SJSA1 (cell line): ENCODE measurements around the gene FAM168A. TPM values are rescaled to one million over a fixed set of nuclear protein-coding genes. Genes with fewer than 3 reads are reported as not detected.

ENCODE experiments used
- DNase-seq, 2 experiments: peaks; one replicate each; pipeline ENCODE4 v3.0.0-alpha.2; 2015 to 2020; ENCODE audit warnings: low spot score in 2 of 2, low read depth in 1 of 2
- H3K27ac ChIP-seq: fragments of 250-450 bp; sonication (Bioruptor Pico); 2 replicates; pipeline ENCODE4 v1.5.1; 2020; ENCODE audit warnings: mild to moderate bottlenecking, moderate library complexity
- H3K27me3 ChIP-seq: fragments of 250-450 bp; sonication (Bioruptor Pico); replicated peaks from 2 replicates; pipeline ENCODE4 v1.5.1; 2020; ENCODE audit warnings: mild to moderate bottlenecking, moderate library complexity
- H3K36me3 ChIP-seq: fragments of 250-450 bp; sonication (Bioruptor Pico); 2 replicates; pipeline ENCODE4 v1.5.1; 2020; ENCODE audit warnings: mild to moderate bottlenecking
- H3K4me1 ChIP-seq: fragments of 250-450 bp; sonication (Bioruptor Pico); replicated peaks from 2 replicates; pipeline ENCODE4 v1.6.1; 2021; ENCODE audit warnings: mild to moderate bottlenecking
- H3K4me3 ChIP-seq: fragments of 250-450 bp; sonication (Bioruptor Pico); 2 replicates; pipeline ENCODE4 v1.5.1; 2020; ENCODE audit warnings: mild to moderate bottlenecking
- H3K9me3 ChIP-seq: fragments of 250-450 bp; sonication (Bioruptor Pico); replicated peaks from 2 replicates; pipeline ENCODE4 v1.5.1; 2020; ENCODE audit warnings: mild to moderate bottlenecking
- total RNA-seq: library from RNA; depleted of rRNA; stranded (reverse); fragments of >200 nt; shearing (Covaris generic); gene quantifications from 2 replicates; pipeline ENCODE4 v1.2.3, GENCODE V29; 2014

The FAM168A gene
- total RNA-seq, 1 experiment from 2014 or later, result 15.2 TPM

DNA sequence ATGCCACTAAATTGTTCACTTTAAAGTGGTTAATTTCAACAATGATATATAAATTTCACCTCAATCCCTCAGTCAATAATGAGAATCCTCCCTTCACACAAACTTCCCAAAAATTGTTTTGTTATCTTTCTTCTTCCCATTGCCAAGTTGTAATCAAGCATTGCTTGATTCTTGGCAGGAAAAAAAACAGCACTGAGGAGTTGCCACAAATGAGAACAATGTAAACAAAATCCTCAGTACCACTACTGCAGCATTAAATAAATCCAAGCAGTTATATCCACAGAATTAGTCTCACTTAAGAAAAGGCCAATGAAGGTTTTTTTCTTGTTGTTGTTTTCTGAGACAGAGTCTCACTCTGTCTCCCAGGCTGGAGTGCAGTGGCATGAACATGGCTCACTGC lies 38.2 kb downstream of the FAM168A start:
- no peak for DNase-seq
- H3K27ac ChIP-seq, result no peak overlapping the region

DNA sequence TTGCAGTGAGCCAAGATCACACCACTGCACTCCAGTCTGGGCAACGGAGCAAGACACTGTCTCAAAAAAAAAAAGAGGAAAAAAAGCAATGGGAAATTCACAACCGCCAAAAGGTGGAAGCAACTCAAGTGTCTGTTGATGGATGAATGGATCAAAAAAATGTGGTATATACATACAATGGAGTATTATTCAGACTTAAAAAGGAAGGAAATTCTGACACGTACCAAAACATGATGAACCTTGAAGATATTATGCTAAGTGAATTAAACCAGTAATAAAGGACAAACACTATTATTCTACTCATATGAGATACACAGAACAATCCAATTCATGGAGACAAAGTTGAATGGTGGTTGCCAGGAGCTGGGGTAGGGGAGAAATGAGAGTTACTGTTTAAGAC lies 40.9 kb downstream of the FAM168A start:
- Histone ChIP-seq H3K4me3 (no peak overlapping the region), H3K36me3 (no peaks in the 10 kb centered on the region), H3K27ac (no peak overlapping the region), H3K4me1 (no peaks in the 10 kb centered on the region), H3K9me3 (no peaks in the 10 kb centered on the region), H3K27me3 (no peaks in the 10 kb centered on the region)
- no peak for DNase-seq

More for the DNA sequence above, 38.2 kb downstream of the FAM168A start:
- Histone ChIP-seq H3K27me3 (no peaks in the 10 kb centered on the region), H3K4me3 (no peak overlapping the region), H3K4me1 (no peaks in the 10 kb centered on the region), H3K36me3 (no peaks in the 10 kb centered on the region), H3K9me3 (no peaks in the 10 kb centered on the region)

DNA sequence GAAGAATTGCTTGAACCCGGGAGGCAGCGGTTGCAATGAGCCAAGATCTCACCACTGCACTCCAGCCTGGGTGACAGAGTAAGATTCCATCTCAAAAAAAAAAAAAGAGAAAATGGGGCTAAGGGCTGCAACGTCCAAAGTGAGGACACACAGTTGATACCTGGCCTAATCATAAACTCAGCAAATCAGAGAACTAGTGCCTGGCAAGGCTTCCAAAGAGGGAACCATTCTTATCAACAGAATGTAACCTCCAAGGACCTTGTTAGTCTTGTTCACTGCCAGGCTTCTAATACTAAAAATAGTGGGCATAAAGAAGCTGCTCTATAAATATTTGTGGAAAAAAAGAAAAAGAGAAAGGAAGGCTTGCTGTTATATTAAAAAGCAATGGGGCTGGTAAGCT lies 42.3 kb downstream of the FAM168A start:
- Histone ChIP-seq H3K9me3 (no peaks in the 10 kb centered on the region), H3K27ac (no peak overlapping the region), H3K27me3 (no peaks in the 10 kb centered on the region), H3K4me3 (no peak overlapping the region), H3K4me1 (no peaks in the 10 kb centered on the region), H3K36me3 (no peaks in the 10 kb centered on the region)
- DNase-seq, result no peak

DNA sequence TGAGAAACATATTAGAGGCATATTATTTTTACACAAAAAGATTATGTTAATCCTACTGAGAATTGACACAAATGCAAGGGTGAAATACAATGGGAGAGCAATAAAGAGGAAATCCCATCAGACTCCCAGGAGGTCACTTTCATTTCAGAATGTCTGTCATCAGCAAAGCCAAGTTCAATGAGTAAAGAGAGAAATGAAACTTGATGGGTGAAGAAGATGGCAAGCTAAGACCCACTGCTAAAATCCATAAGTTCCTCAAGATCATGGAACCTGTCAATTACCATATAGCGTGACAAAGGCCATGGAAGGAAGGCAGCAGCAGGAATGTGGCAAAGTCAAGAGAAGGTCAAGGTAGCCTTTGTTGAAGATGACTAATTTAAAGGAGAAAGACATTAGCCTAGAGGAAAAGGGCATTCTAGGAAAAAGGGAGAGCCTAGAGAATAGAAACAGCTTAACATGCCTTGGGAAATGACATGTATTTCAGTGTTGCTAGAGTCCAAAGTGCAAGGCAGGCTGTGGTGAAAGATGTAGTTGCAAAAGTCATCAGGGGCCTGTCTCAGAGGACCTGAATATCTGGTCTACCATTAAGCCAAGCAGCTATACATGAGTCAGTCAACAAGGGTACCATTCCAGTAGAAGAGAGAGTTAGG lies 43.1 kb downstream of the FAM168A start:
- H3K9me3 ChIP-seq, result no peaks in the 10 kb centered on the region
- DNase-seq, result no peak
- H3K27ac ChIP-seq, result no peak overlapping the region
- no peak overlapping the region for H3K4me3 ChIP-seq
- H3K36me3 ChIP-seq, result no peaks in the 10 kb centered on the region
- H3K4me1 ChIP-seq, result no peaks in the 10 kb centered on the region
- no peaks in the 10 kb centered on the region for H3K27me3 ChIP-seq

DNA sequence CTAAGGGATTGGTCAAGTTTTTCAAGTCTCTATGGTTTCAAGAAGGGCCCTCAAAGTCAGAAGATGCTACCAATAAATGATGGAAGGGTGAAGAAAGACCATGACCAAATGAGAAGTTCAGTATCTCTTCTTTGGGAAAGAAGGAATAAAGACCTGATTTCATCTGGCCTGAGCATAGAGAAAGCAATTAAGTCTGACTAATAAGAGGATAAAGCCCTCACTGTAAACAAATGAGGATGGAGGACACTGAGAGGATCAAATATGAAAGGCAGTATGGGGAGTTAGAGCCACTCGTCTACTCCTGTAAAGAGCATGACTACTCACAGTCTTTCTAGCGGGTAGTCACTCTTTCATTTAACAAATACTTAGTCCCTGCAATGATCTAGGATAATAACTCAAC lies 44.6 kb downstream of the FAM168A start:
- H3K36me3 ChIP-seq, result no peaks in the 10 kb centered on the region
- H3K27ac ChIP-seq, result no peak overlapping the region
- H3K4me1 ChIP-seq, result no peaks in the 10 kb centered on the region
- H3K9me3 ChIP-seq, result no peaks in the 10 kb centered on the region
- DNase-seq, result no peak
- H3K27me3 ChIP-seq, result no peaks in the 10 kb centered on the region
- H3K4me3 ChIP-seq, result no peak overlapping the region

DNA sequence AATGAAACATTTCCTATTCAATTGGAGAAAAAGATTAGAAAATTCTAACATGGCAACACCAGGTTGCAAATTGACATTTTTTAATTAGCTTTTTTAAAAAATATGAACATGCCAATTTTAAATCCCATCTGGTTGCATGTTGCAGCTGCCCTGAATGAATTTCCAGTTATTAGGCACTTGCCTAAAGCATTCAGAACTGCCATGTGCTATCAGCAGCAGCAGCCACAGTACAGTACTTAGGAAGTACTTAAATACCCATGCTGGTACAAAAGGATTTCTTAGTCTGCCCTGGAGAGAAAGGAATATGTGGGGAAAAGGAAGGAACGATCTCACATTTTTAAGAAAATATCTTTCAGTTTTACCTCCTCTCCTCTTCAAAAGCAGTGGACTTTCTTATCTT lies 46.2 kb downstream of the FAM168A start:
- Histone ChIP-seq H3K27me3 (no peaks in the 10 kb centered on the region), H3K4me1 (no peaks in the 10 kb centered on the region), H3K36me3 (no peaks in the 10 kb centered on the region), H3K27ac (no peak overlapping the region), H3K9me3 (no peaks in the 10 kb centered on the region), H3K4me3 (no peak overlapping the region)
- no peak for DNase-seq

DNA sequence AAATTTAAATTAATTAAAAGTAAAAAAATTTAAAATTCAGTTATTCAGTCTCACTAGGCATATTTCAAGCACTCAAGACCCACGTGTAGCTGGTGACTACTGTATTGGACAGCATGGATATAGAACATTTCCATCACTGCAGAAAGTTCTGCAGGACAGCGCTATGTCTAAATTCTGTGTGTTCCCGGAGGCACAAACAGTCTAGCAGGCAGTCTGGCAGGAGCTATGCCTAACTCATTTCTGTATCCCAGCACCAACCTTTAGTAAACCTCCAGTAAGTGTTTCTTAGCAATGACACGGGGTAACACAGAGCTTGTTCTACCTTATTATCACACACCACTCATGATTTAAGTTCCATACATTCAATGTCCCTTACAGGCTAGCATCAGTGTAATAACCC lies 48.5 kb downstream of the FAM168A start:
- H3K4me1 ChIP-seq, result no peaks in the 10 kb centered on the region
- no peak overlapping the region for H3K27ac ChIP-seq
- no peaks in the 10 kb centered on the region for H3K36me3 ChIP-seq
- no peak overlapping the region for H3K4me3 ChIP-seq
- H3K27me3 ChIP-seq, result no peaks in the 10 kb centered on the region
- H3K9me3 ChIP-seq, result no peaks in the 10 kb centered on the region
- no peak for DNase-seq

DNA sequence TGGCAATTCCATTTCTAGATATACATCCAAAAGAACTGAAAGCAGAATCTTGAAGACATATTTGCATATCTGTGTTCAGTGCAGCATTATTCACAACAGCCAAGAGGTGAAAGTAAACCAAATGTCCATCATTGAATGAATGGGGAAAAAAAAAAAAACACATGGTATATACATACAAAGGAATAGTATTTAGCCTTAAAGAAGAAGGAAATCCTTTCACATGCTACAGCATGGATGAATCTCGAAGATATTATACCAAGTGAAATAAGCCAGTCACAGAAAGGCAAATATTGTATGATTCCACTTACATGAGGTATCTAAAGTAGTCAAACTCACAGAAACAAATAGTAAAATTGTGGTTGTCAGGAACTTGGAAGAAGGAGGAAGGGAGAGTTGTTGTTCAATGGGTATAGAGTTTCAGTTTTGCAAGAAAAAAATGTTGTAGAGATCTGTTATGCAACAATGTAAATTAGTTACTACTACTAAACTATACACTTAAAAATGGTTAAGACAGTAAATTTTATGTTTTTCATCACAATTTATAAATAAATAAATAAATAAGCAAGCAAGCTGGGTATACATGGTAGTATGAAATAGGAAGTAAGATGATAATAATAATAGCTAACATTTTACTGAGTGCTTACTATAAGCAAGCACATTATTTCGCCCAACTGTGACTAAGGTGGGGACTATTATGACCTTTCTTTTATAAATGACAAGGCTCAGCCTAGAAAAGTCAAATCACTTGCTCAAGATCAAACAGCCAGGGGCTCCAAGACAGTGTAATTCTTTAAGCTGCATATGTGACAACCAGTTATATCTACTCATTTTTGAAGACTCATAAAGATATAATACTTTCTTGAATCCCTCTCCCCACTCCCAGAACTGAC lies 50.0 kb downstream of the FAM168A start:
- no peak overlapping the region for H3K27ac ChIP-seq
- DNase-seq, result no peak
- H3K4me3 ChIP-seq, result no peak overlapping the region
- no peaks in the 10 kb centered on the region for H3K36me3 ChIP-seq
- H3K9me3 ChIP-seq, result no peaks in the 10 kb centered on the region
- no peaks in the 10 kb centered on the region for H3K27me3 ChIP-seq
- no peaks in the 10 kb centered on the region for H3K4me1 ChIP-seq

DNA sequence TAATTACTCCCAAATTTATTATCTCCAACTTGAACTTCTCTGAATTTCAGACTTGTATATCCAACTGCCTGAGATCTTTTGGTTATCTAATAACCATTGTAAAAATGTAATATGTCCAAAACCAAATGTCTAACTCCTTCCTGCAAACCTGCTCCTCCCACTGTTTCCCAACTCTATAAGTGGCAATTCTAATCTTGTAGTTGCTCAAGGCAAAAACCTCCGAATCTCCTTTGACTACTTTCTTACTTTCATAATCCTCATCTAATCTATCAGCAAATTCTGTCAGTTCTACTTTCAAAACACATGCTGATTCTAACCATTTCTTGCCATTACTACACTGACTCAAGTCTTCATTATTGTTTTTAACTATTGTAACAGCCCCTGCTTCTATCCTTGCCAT lies 55.7 kb downstream of the FAM168A start:
- Histone ChIP-seq H3K27me3 (no peaks in the 10 kb centered on the region), H3K27ac (no peak overlapping the region), H3K9me3 (no peaks in the 10 kb centered on the region), H3K4me1 (no peaks in the 10 kb centered on the region), H3K4me3 (no peak overlapping the region), H3K36me3 (no peaks in the 10 kb centered on the region)
- DNase-seq, result no peak

DNA sequence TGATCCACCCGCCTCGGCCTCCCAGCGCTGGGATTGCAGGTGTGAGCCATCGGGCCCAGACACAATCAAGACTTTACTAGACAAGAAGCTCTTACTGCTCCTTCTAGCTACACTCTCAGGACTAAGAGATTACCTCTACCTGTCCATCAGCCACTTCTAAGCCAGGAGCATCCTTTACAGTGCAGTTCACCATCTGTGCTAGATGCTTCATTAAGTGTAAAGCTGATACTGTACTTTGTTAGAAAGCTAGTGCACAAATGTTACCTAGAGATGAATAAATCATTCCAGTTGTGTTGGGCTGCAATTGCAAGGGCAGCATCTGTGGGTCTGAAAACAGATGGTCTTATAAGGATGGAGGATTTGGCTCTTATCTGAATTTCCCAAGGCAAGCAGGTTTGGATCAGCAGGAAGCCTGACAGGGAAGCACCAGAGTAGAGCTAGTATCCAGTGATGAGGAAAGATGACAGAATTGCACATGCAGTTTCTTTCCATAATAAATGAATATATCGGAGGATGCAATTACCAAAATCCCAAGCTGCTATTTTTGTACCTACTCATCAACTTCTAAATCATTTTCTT lies 58.3 kb downstream of the FAM168A start:
- Histone ChIP-seq H3K27ac (no peak overlapping the region), H3K4me1 (no peaks in the 10 kb centered on the region), H3K36me3 (no peaks in the 10 kb centered on the region), H3K4me3 (no peak overlapping the region), H3K9me3 (no peaks in the 10 kb centered on the region), H3K27me3 (no peaks in the 10 kb centered on the region)
- DNase-seq, result no peak

DNA sequence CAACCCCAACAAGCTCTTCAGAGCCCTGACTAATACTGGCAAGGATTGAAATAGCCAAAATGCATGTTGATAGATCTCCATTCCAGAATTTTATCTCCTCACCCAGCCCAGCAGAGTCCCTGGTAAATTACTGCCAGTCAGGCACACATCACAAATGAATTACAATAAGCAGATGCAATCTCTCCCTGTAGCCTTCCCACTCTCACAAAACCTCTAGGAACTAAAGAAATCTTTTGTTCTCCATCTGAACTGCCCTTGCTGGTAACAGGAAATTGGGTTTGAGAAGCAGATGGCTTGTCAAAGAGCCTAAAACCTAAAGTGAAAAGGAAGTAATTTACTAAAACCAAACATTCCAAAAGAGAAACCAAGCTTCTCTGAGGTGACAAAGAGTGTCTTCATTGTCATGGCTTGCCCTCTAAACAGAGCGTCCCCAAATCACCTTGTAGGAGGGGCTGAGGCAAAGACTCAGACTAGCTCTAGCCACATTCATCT lies 59.5 kb downstream of the FAM168A start:
- no peaks in the 10 kb centered on the region for H3K9me3 ChIP-seq
- no peaks in the 10 kb centered on the region for H3K36me3 ChIP-seq
- H3K4me1 ChIP-seq, result no peaks in the 10 kb centered on the region
- H3K27ac ChIP-seq, result no peak overlapping the region
- H3K4me3 ChIP-seq, result no peak overlapping the region
- no peak for DNase-seq
- H3K27me3 ChIP-seq, result no peaks in the 10 kb centered on the region

DNA sequence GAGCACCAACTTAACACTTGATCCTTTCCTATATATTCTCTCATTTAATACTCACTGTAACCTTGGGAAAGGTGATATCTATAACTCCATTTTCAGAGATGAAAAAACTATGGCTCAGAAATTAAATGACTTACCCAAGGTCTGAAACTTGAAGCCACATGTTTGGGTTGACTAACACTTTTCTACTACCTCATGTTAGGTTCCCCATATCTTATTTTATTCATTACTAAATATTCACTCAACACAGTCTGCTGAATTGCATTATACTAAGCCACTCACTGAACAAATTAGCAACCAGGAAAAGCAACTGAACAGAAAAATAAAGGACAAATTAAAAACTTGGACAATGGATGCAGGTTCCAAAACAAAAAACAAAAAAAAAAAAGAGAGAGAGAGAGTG lies 59.9 kb downstream of the FAM168A start:
- Histone ChIP-seq H3K27ac (no peak overlapping the region), H3K4me3 (no peak overlapping the region), H3K9me3 (no peaks in the 10 kb centered on the region)

DNA sequence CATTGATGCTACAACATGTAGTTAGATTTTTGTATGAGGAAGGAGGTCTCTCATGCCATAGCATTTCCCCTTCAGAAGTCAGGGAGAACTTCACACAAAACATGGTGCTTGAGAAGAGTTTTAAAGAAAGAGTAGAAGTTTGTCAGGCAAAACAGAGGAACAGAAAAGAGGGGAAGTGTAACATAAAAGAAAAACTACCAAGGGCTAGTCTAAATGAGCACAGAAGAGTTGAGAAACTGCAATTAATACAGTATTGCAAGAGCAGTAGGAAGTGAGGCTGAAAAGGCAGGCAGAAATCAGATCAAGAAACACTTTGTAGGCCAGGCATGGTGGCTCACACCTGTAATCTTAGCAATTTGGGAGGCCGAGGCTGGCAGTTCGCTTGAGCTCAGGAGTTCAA lies 61.0 kb downstream of the FAM168A start:
- no peaks in the 10 kb centered on the region for H3K9me3 ChIP-seq
- peaks cover 14% of the 10 kb centered on the region for H3K4me1 ChIP-seq
- no peak overlapping the region for H3K27ac ChIP-seq
- no peaks in the 10 kb centered on the region for H3K27me3 ChIP-seq
- no peaks in the 10 kb centered on the region for H3K36me3 ChIP-seq
- no peak overlapping the region for H3K4me3 ChIP-seq
- DNase-seq, result no peak

More for the DNA sequence above, 59.9 kb downstream of the FAM168A start:
- H3K4me1 ChIP-seq, result peaks cover 3% of the 10 kb centered on the region
- no peaks in the 10 kb centered on the region for H3K27me3 ChIP-seq
- H3K36me3 ChIP-seq, result no peaks in the 10 kb centered on the region
- no peak for DNase-seq

DNA sequence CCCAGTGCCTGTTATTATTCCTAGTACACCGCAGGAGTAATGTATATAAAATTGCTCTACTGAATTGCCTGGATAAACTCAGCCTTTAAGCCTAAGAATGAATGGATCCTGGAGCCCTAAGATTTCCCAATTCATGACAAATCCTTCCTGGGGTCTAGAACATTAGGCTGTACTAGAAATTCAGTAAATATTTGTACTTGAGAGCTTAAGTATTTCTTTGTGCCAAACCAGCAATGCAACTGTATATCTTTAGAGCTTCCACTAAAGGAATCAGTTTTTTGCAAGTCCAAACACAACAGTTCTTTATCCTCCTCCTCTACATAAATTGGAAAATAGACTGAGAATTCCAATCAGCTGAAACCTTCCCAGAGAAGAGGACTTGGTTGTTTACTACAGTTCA lies 65.6 kb downstream of the FAM168A start:
- H3K27me3 ChIP-seq, result no peaks in the 10 kb centered on the region
- H3K27ac ChIP-seq, result no peak overlapping the region
- DNase-seq, result peak in 1 of 2 experiments; percentile 48
- H3K4me1 ChIP-seq, result peaks cover 27% of the 10 kb centered on the region
- no peak overlapping the region for H3K4me3 ChIP-seq
- no peaks in the 10 kb centered on the region for H3K9me3 ChIP-seq
- H3K36me3 ChIP-seq, result no peaks in the 10 kb centered on the region
